ENCODE measurements around the gene THAP5. TPM values are rescaled to one million over a fixed set of nuclear protein-coding genes. Genes with fewer than 3 reads are reported as not detected.
A peak's percentile ranks its signal among the peaks of the same experiment; 100 is the strongest.

The THAP5 gene
- total RNA-seq, 2 donors from 2014 or later = 12.7 to 17.1 TPM

- no peak overlapping the region for H3K4me3 ChIP-seq
- H3K27ac ChIP-seq = no peak overlapping the region
- H3K4me1 ChIP-seq = no peaks in the 10 kb centered on the region
- H3K9me3 ChIP-seq = no peaks in the 10 kb centered on the region
- intact Hi-C loops (cut with DNase I) = no loop called here
- no peaks in the 10 kb centered on the region for H3K36me3 ChIP-seq (replicated peaks in 1 of 2; ENCODE audit: insufficient read depth in 1 of 2, low read depth in 2 of 2)
- ATAC-seq (no peak), DNase-seq (no peak)
- TF ChIP-seq CTCF (IDR thresholded peaks at IDR 0.05) (no peak), POLR2A (IDR thresholded peaks at IDR 0.05) (no peak)
- H3K27me3 ChIP-seq = no peaks in the 10 kb centered on the region
These were observed 19.7 kb upstream of the THAP5 start for GRCh38 chr7:108589199-108589598.

GRCh38 chr7:108586274-108586710 is 16.8 kb upstream of the THAP5 start:
- Histone ChIP-seq H3K27ac (no peak overlapping the region), H3K36me3 (replicated peaks in 1 of 2; ENCODE audit: insufficient read depth in 1 of 2, low read depth in 2 of 2) (no peaks in the 10 kb centered on the region), H3K9me3 (no peaks in the 10 kb centered on the region), H3K27me3 (no peaks in the 10 kb centered on the region), H3K4me3 (no peak overlapping the region), H3K4me1 (peaks cover 4% of the 10 kb centered on the region)
- TF ChIP-seq POLR2A (IDR thresholded peaks at IDR 0.05) (no peak), CTCF (IDR thresholded peaks at IDR 0.05) (no peak)
- DNase-seq (no peak), ATAC-seq (no peak)
- WGBS, 2 donors = 36 to 55% methylated on average over 2 to 3 of the region's 3 CpGs
- intact Hi-C loops (cut with DNase I) = no loop called here

GRCh38 chr7:108585843-108586242 is 16.3 kb upstream of the THAP5 start:
- Histone ChIP-seq H3K27ac (no peak overlapping the region), H3K27me3 (no peaks in the 10 kb centered on the region), H3K4me1 (peaks cover 4% of the 10 kb centered on the region), H3K4me3 (no peak overlapping the region), H3K9me3 (no peaks in the 10 kb centered on the region), H3K36me3 (replicated peaks in 1 of 2; ENCODE audit: insufficient read depth in 1 of 2, low read depth in 2 of 2) (no peaks in the 10 kb centered on the region)
- TF ChIP-seq POLR2A (IDR thresholded peaks at IDR 0.05) = no peak
- TF ChIP-seq CTCF (IDR thresholded peaks at IDR 0.05) = no peak
- 59% methylated on average over 2 of the region's 2 CpGs for WGBS, 2 donors
- intact Hi-C loops (cut with DNase I) = no loop called here
- ATAC-seq (no peak), DNase-seq (no peak)

- no peak for ATAC-seq
- DNase-seq = no peak
- Histone ChIP-seq H3K27me3 (no peaks in the 10 kb centered on the region), H3K27ac (no peak overlapping the region), H3K36me3 (replicated peaks in 1 of 2; ENCODE audit: insufficient read depth in 1 of 2, low read depth in 2 of 2) (peaks cover 3 to 8% of the 10 kb centered on the region in 2 donors), H3K9me3 (peaks cover 0 to 12% (median 0%) of the 10 kb centered on the region in 3 donors), H3K4me1 (peaks cover 4% of the 10 kb centered on the region), H3K4me3 (no peak overlapping the region)
- 80 to 83% methylated on average over 1 of the region's 1 CpG for WGBS, 2 donors
- TF ChIP-seq POLR2A (IDR thresholded peaks at IDR 0.05) = no peak
- no peak for TF ChIP-seq CTCF (IDR thresholded peaks at IDR 0.05)
- intact Hi-C loops (cut with DNase I) = no loop called here
These were observed 14.7 kb upstream of the THAP5 start for GRCh38 chr7:108584211-108584610.

GRCh38 chr7:108581655-108582491 is 12.4 kb upstream of the THAP5 start:
- Histone ChIP-seq H3K36me3 (replicated peaks in 1 of 2; ENCODE audit: insufficient read depth in 1 of 2, low read depth in 2 of 2) (peaks cover 5 to 8% of the 10 kb centered on the region in 2 donors), H3K4me1 (peaks cover 4% of the 10 kb centered on the region), H3K27me3 (no peaks in the 10 kb centered on the region), H3K9me3 (peaks cover 0 to 15% (median 0%) of the 10 kb centered on the region in 3 donors), H3K27ac (peak overlapping the region in 3 of 4 donors; percentile 17 to 67 (median 58)), H3K4me3 (no peak overlapping the region)
- 58% methylated on average over 4 of the region's 4 CpGs for WGBS, 2 donors
- DNase-seq = peak in 1 of 4 donors; percentile 24
- TF ChIP-seq CTCF (IDR thresholded peaks at IDR 0.05) = no peak
- TF ChIP-seq POLR2A (IDR thresholded peaks at IDR 0.05) = no peak
- ATAC-seq = peak; percentile 84
- intact Hi-C loops (cut with DNase I) = no loop called here
